Measurements from ENCODE around the gene SLC25A22.

DNA sequence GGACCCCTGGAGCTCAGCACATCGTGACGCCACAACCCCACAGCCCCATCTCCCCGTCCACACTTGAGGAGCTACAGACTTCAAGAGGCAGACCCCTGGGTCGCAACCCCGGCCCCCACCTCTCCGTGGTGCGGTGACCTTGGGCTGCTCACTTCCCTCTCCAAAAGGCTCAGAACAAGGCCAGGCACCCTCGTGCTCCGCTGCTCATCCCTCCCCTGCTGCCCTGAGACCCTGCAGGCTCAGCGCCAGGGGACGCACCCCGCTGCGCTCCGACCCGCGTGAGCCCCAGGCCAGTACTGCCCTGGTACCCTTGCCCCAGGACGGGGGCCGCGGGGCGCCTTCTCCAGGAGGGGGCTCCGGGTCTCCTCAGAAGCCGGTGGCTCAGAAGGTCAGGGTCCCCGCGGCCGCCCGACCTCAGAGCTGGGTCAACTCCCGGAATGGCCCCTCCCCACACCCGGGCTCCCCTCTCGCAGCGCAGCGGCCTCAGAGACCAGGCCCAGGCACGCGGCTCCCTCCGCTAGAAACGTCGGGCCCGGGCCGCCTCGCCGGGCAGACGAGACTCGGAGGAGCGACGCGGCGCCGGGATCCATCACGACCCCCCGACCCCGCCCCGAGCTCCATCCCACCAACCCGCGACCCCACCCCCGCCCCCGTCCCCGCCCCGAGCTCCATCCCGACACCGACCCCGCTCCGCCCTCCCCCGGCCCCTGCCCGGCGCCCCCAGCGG, 21.4 kb downstream of the SLC25A22 start:
- TF ChIP-seq, protein P1, sequence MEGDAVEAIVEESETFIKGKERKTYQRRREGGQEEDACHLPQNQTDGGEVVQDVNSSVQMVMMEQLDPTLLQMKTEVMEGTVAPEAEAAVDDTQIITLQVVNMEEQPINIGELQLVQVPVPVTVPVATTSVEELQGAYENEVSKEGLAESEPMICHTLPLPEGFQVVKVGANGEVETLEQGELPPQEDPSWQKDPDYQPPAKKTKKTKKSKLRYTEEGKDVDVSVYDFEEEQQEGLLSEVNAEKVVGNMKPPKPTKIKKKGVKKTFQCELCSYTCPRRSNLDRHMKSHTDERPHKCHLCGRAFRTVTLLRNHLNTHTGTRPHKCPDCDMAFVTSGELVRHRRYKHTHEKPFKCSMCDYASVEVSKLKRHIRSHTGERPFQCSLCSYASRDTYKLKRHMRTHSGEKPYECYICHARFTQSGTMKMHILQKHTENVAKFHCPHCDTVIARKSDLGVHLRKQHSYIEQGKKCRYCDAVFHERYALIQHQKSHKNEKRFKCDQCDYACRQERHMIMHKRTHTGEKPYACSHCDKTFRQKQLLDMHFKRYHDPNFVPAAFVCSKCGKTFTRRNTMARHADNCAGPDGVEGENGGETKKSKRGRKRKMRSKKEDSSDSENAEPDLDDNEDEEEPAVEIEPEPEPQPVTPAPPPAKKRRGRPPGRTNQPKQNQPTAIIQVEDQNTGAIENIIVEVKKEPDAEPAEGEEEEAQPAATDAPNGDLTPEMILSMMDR (IDR thresholded peaks at IDR 0.05; ENCODE audit: insufficient read depth, low read length, poor library complexity, severe bottlenecking), result no peak
- TF ChIP-seq EZH2phosphoT487 (conservative IDR thresholded peaks at IDR 0.05; ENCODE audit: low read length), result no peak
